ENCODE measurements around the gene CPNE7.

Gene CPNE7

DNA sequence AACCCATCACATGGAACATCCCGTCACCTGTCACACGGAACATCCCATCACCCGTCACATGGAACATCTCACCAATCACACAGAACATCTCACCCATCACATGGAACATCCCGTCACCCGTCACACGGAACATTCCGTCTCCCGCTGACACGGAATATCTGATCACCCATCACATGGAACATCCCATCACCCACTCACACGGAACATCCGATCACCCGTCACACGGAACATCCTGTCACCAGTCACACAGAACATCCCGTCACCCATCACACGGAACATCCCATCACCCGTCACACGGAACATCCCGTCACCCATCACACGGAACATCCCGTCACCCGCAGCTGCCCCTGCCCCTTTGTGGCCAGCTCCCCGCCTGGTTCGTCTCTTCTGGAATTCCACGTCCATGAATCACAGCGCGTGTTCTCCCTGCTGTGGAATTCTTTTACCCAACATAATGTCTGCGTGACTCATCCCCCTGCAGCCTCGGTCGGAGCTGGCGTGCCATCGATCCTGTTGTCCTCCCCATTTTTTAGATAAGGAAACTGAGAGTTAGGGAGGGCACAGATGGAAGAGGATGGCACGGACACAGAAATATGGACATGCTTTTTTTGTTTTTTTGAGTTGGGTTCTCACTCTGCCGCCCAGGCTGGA is 5.6 kb downstream of the CPNE7 start:
- peak; percentile 96 for DNase-seq (ENCODE audit: low read depth)
- no peak overlapping the region for H3K4me3 ChIP-seq (ENCODE audit: low read length)
- TF ChIP-seq, protein P1, sequence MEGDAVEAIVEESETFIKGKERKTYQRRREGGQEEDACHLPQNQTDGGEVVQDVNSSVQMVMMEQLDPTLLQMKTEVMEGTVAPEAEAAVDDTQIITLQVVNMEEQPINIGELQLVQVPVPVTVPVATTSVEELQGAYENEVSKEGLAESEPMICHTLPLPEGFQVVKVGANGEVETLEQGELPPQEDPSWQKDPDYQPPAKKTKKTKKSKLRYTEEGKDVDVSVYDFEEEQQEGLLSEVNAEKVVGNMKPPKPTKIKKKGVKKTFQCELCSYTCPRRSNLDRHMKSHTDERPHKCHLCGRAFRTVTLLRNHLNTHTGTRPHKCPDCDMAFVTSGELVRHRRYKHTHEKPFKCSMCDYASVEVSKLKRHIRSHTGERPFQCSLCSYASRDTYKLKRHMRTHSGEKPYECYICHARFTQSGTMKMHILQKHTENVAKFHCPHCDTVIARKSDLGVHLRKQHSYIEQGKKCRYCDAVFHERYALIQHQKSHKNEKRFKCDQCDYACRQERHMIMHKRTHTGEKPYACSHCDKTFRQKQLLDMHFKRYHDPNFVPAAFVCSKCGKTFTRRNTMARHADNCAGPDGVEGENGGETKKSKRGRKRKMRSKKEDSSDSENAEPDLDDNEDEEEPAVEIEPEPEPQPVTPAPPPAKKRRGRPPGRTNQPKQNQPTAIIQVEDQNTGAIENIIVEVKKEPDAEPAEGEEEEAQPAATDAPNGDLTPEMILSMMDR (conservative IDR thresholded peaks at IDR 0.05; ENCODE audit: low read length), result no peak

DNA sequence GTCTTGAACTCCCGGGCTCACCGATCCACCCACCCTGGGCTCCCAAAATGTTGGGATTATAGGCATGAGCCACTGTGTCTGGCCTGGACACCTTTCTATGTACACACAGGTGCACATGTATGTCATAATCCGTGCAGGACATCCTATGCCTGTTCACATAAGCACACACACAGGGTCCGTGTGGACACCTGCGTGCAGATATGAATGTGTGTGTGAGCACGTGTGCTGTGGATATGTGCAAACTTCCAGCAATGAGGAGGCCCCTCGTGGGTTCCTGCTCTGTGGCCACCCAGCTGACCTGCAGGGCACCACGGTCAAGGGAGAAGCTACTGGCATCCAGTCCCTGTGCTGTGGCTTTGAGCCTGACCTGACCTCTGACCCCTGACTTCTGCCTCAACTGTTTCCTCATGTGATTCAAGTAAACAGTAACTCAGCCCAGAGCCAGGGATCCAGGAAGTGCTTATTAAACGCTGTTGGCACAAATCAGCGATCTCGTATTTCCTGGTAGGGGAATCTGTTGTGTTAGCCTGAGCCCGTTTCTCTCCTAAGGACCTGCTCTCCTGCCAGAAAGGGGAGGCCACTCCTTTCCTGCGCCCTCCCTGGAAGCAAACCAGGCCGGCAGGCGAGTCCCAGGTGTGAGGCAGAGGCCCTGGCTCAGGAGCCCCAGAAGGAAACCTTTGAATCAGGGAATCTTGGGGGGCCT is 6.5 kb downstream of the CPNE7 start:
- no peak overlapping the region for H3K4me3 ChIP-seq (ENCODE audit: low read length)
- TF ChIP-seq, protein P1 (conservative IDR thresholded peaks at IDR 0.05; ENCODE audit: low read length), result no peak

DNA sequence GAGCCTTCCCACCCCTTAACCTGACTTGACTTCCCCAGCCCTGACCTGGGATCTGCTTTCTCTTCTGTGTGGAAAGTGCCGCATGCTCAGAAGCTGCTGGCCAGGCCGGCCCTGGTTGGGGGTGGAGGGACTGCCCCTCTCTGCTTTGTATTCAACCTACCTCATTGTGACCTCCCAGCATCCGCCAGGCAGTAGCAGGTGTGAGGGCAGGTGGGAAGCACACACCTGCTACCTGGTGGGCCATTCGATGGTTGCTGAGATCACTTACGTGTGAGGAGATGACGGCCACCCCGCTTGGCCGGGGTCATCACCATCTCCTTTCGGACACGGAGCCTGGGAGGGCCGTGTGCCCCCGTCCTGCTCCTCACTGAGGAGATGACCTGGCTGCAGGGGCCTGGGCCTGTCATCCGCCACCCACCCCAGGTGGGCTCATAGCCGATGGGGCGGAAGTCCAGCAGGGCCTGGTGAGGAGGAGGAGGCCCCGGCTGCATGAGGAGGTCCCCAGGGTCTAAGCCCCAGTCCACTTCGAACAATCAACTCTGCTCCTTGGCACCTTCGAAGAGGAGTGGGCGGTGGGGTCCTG is 7.1 kb downstream of the CPNE7 start:
- no peak for DNase-seq (ENCODE audit: low read depth)
- TF ChIP-seq, protein P1 (conservative IDR thresholded peaks at IDR 0.05; ENCODE audit: low read length), result no peak
- H3K4me3 ChIP-seq (ENCODE audit: low read length), result no peak overlapping the region

More for the DNA sequence above, 6.5 kb downstream of the CPNE7 start:
- peak; percentile 59 for DNase-seq (ENCODE audit: low read depth)

DNA sequence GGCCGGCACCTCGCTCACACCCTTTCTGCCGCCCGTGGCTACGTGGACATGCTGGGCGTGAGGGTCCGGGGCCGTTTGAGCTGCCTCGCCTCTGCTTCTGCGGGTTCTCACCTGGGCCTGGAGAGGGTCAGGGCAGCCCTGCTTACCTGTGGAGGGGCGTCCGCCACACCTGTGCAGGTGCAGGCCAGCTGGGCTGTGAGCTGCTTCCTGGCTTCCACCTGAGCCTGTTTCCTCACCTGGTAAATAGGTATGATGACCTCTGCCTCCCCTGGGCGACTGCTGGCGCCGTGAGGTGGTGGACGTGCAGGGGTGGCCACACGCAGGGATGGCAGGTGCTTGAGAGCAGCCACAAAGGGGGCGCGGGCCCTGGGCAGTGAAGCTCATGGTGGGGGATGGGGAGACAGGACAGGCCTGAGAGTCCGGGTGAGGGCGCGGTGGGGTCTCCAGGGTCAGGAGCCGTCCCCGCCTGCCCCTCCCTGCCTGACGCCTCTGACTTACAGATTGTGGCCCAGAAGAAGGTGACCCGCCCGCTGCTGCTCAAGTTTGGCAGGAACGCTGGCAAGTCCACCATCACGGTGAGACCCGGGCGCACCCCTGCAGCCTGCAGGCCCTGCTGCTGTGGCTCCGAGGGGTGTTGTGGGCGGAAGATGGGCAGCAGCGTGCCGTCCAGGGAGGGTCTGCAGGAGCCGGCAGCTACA is 7.8 kb downstream of the CPNE7 start:
- TF ChIP-seq, protein P1 (conservative IDR thresholded peaks at IDR 0.05; ENCODE audit: low read length), result no peak
- no peak overlapping the region for H3K4me3 ChIP-seq (ENCODE audit: low read length)
- no peak for DNase-seq (ENCODE audit: low read depth)

DNA sequence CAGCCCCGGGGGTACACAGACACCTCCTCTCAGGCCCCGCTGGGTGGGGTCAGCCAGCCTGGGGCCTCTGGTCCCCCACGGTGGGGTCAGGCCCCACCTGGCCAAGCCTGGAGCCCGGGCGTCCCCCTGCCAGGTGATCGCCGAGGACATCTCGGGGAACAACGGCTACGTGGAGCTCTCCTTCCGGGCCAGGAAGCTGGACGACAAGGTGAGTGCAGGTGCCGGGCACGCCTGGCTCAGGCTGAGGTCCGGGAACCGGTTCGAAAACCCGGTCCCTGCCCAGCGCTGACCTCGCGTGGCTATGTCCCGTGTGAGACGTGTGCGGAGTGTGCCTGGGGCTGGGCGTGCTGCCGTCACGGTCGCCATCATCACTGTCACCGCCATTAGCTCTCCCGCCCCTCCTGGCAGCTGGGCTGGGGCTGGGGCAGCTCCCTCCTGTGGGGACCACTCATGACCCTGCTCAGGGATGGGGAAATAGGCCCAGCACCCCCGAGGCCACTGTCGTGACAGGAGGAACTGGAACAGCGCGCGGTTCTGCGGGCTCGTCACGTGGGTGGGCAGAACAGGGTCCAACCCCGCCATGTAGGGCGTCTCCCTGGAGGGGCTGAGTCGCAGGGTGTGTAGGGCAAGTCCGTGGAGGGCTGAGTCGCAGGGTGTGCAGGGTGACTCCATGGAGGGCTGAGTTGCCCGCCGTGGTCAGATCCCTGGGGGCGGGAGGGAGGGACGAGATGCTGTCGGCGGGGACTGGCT is 8.5 kb downstream of the CPNE7 start:
- TF ChIP-seq, protein P1 (conservative IDR thresholded peaks at IDR 0.05; ENCODE audit: low read length), result no peak
- no peak overlapping the region for H3K4me3 ChIP-seq (ENCODE audit: low read length)
- no peak for DNase-seq (ENCODE audit: low read depth)

DNA sequence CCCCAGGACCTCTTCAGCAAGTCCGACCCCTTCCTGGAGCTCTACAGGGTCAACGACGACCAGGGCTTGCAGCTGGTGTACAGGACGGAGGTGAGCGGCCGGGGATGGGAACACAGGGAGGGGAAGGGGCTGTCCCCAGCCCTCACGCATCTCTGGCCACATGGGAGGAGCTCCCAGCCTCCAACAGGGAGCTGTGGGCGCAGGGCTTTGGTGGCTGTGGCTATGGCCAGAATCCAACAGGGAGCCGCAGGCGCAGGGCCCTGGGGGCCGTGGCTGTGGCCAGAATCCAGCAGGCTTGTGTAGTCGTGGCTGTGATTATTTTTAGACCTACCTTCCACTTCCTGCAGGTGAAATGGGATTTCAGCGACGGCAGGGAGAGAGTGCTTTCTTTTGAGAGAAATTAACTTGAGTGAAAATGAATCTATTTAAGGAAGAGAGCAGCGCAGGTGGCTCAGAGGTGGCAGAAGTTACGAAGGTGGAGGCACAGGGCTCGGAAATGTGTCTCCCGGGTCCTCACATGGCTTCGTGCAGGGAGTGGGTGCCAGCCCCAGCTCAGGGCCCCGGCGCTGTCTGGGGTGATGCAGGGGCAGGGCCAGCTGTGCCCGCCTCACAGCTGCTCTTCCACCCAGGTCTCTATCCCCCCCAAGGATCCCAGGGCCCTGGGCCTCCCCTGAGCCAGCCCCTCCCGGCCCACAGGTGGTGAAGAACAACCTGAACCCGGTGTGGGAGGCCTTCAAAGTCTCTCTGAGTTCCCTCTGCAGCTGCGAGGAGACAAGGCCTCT is 9.4 kb downstream of the CPNE7 start:
- TF ChIP-seq, protein P1 (conservative IDR thresholded peaks at IDR 0.05; ENCODE audit: low read length), result no peak

More for the DNA sequence above, 9.4 kb downstream of the CPNE7 start:
- H3K4me3 ChIP-seq (ENCODE audit: low read length), result no peak overlapping the region
- no peak for DNase-seq (ENCODE audit: low read depth)
